Liver (tissue), 9 donors: ENCODE measurements around the gene POU2AF3. TPM values are rescaled to one million over a fixed set of nuclear protein-coding genes. Genes with fewer than 3 reads are reported as not detected.

Source experiments
- DNase-seq: peaks from one replicate; pipeline ENCODE4 v3.0.0-alpha.2; 2017; ENCODE audit warnings: low spot score
- H3K27ac ChIP-seq, 2 donors: one replicate each; pipeline ENCODE4 v1.7.0; 2013; ENCODE audit warnings: inconsistent platforms in 2 of 2, low read length in 2 of 2, control low read depth in 1 of 2, low read depth in 1 of 2, mild to moderate bottlenecking in 1 of 2
- H3K27me3 ChIP-seq, 4 donors: one replicate each; pipeline versions ENCODE4 v1.6.1 to v1.7.0; 2013; ENCODE audit warnings: low read length in 3 of 4, inconsistent platforms in 1 of 4, mild to moderate bottlenecking in 1 of 4, moderate library complexity in 1 of 4; ENCODE audit not compliant: control insufficient read depth in 4 of 4, insufficient read depth in 4 of 4
- H3K36me3 ChIP-seq, 4 donors: one replicate each; pipeline versions ENCODE4 v1.6.1 to v1.7.0; 2013; ENCODE audit warnings: low read length in 3 of 4, mild to moderate bottlenecking in 3 of 4, low read depth in 1 of 4, moderate library complexity in 1 of 4; ENCODE audit not compliant: control insufficient read depth in 4 of 4, insufficient read depth in 3 of 4
- H3K4me1 ChIP-seq, 4 donors: one replicate each; pipeline versions ENCODE4 v1.6.1 to v1.7.0; 2013; ENCODE audit warnings: low read length in 3 of 4, mild to moderate bottlenecking in 3 of 4, moderate library complexity in 1 of 4; ENCODE audit not compliant: control insufficient read depth in 4 of 4, insufficient read depth in 4 of 4
- H3K4me3 ChIP-seq, 3 donors: one replicate each; pipeline versions ENCODE4 v1.6.1 to v1.7.0; 2013; ENCODE audit warnings: low read length in 3 of 3, control low read depth in 1 of 3, low read depth in 1 of 3, mild to moderate bottlenecking in 1 of 3
- H3K9ac ChIP-seq, 2 donors: one replicate each; pipeline ENCODE4 v1.7.0; 2013; ENCODE audit warnings: low read length in 2 of 2, mild to moderate bottlenecking in 2 of 2, moderate library complexity in 2 of 2, control low read depth in 1 of 2, low read depth in 1 of 2
- H3K9me3 ChIP-seq, 4 donors: one replicate each; pipeline versions ENCODE4 v1.6.1 to v1.7.0; 2013; ENCODE audit warnings: low read length in 3 of 4; ENCODE audit not compliant: control insufficient read depth in 4 of 4
- ATF3 ChIP-seq: IDR thresholded peaks from 2 replicates; pipeline ENCODE4 v1.6.1; 2016; ENCODE audit warnings: antibody characterized with exemption
- CTCF ChIP-seq: fragments of 150-350 bp; IDR thresholded peaks from 2 replicates; pipeline ENCODE4 v1.5.1; 2017; ENCODE audit warnings: improper control_type of control experiment, low read depth, low read length; ENCODE audit not compliant: missing input control
- EGR1 ChIP-seq, 2 donors: IDR thresholded peaks; 2 replicates each; pipeline ENCODE4 v1.6.1; 2016 to 2018; ENCODE audit warnings: antibody characterized with exemption in 2 of 2, low read depth in 2 of 2
- FOXA1 ChIP-seq: IDR thresholded peaks from 2 replicates; pipeline ENCODE4 v1.6.1; 2016; ENCODE audit warnings: antibody characterized with exemption
- FOXA2 ChIP-seq: IDR thresholded peaks from 2 replicates; pipeline ENCODE4 v1.6.1; 2016; ENCODE audit warnings: antibody characterized with exemption
- GABPA ChIP-seq, 2 donors: IDR thresholded peaks in 1 of 2; conservative IDR thresholded peaks in 1 of 2; 2 replicates each; pipeline ENCODE4 v1.6.1; 2016; ENCODE audit warnings: antibody characterized with exemption in 2 of 2, mild to moderate bottlenecking in 1 of 2, moderate library complexity in 1 of 2
- HNF4A ChIP-seq, 2 donors: conservative IDR thresholded peaks; 2 replicates each; pipeline ENCODE4 v1.6.1; 2016; ENCODE audit warnings: antibody characterized with exemption in 2 of 2, mild to moderate bottlenecking in 2 of 2
- HNF4G ChIP-seq: IDR thresholded peaks from 2 replicates; pipeline ENCODE4 v1.6.1; 2016; ENCODE audit warnings: antibody characterized with exemption
- JUND ChIP-seq, 2 donors: IDR thresholded peaks; 2 replicates each; pipeline ENCODE4 v1.6.1; 2016; ENCODE audit warnings: antibody characterized with exemption in 2 of 2
- MAX ChIP-seq: IDR thresholded peaks from 2 replicates; pipeline ENCODE4 v1.6.1; 2016; ENCODE audit warnings: antibody characterized with exemption
- NR2F2 ChIP-seq: IDR thresholded peaks from 2 replicates; pipeline ENCODE4 v1.6.1; 2016; ENCODE audit warnings: antibody characterized with exemption
- RAD21 ChIP-seq, 2 donors: IDR thresholded peaks; 2 replicates each; pipeline ENCODE4 v1.6.1; 2016; ENCODE audit warnings: antibody characterized with exemption in 2 of 2, mild to moderate bottlenecking in 2 of 2
- REST ChIP-seq: IDR thresholded peaks from 2 replicates; pipeline ENCODE4 v1.6.1; 2016; ENCODE audit warnings: antibody characterized with exemption, mild to moderate bottlenecking
- RXRA ChIP-seq, 2 donors: IDR thresholded peaks; 2 replicates each; pipeline ENCODE4 v1.6.1; 2017 to 2018; ENCODE audit warnings: antibody characterized with exemption in 2 of 2, mild to moderate bottlenecking in 1 of 2
- SP1 ChIP-seq: IDR thresholded peaks from 2 replicates; pipeline ENCODE4 v1.6.1; 2018; ENCODE audit warnings: antibody characterized with exemption, mild to moderate bottlenecking
- TAF1 ChIP-seq: conservative IDR thresholded peaks from 2 replicates; pipeline ENCODE4 v1.6.1; 2016; ENCODE audit warnings: antibody characterized with exemption, mild to moderate bottlenecking
- YY1 ChIP-seq: IDR thresholded peaks from 2 replicates; pipeline ENCODE4 v1.6.1; 2016; ENCODE audit warnings: antibody characterized with exemption, mild to moderate bottlenecking
- ZBTB33 ChIP-seq: IDR thresholded peaks from 2 replicates; pipeline ENCODE4 v1.6.1; 2016; ENCODE audit warnings: antibody characterized with exemption
- WGBS: extraction: QIAGEN DNeasy Blood & Tissue Kit; methylation state at CpG from one replicate; pipeline ENCODE4 v1.1.7; 2013; 5-methylcytosine and 5-hydroxymethylcytosine counted together
- polyA plus RNA-seq, 2 donors: library from polyadenylated mRNA; stranded (reverse) in 1 of 2; unstranded in 1 of 2; fragments of 200-250 nt in 1 of 2; fragments of >200 nt in 1 of 2; fragmentation: Nextera tagmentation in 1 of 2; extraction: Ambion mirVana in 1 of 2; gene quantifications; one replicate each; pipeline versions ENCODE4 v1.2.1 to v1.2.3, GENCODE V29; 2013 to 2015
- total RNA-seq, 2 donors: library from RNA; depleted of rRNA; stranded (reverse); fragments of >200 nt; gene quantifications; one replicate each; pipeline ENCODE4 v1.2.3, GENCODE V29; 2014
- donor health status: healthy.
- donor health status: healthy.
- donor health status: healthy.
- donor health status: healthy.
- donor health status: healthy.

Gene POU2AF3
- total and polyA plus RNA-seq, 4 donors = 0.17 to 0.68 (median 0.49) TPM

GRCh38 chr11:111253630-111254029, 44.7 kb upstream of the POU2AF3 start:
- peaks cover 0 to 5% (median 0%) of the 10 kb centered on the region in 4 donors for H3K27me3 ChIP-seq
- no peaks in the 10 kb centered on the region for H3K9me3 ChIP-seq
- no peak overlapping the region for H3K4me3 ChIP-seq
- 75% methylated on average over 5 of the region's 5 CpGs for WGBS
- no peaks in the 10 kb centered on the region for H3K4me1 ChIP-seq
- no peak for TF ChIP-seq ZBTB33
- no peak for TF ChIP-seq GABPA (IDR thresholded peaks at IDR 0.05 in 1 of 2, conservative IDR thresholded peaks at IDR 0.05 in 1 of 2)
- TF ChIP-seq JUND (IDR thresholded peaks at IDR 0.05) = no peak
- no peak for TF ChIP-seq ATF3
- no peak for TF ChIP-seq RAD21 (IDR thresholded peaks at IDR 0.05)
- no peak for TF ChIP-seq MAX
- no peak for TF ChIP-seq REST
- no peak for TF ChIP-seq NR2F2
- TF ChIP-seq FOXA2 = no peak
- TF ChIP-seq TAF1 = no peak
- no peak for TF ChIP-seq HNF4A (conservative IDR thresholded peaks at IDR 0.05)
- TF ChIP-seq RXRA (IDR thresholded peaks at IDR 0.05) = no peak
- TF ChIP-seq HNF4G = no peak
- TF ChIP-seq FOXA1 = no peak
- TF ChIP-seq EGR1 (IDR thresholded peaks at IDR 0.05; ENCODE audit: low read depth in 2 of 2) = no peak
- no peak for TF ChIP-seq CTCF
- TF ChIP-seq YY1 = no peak
- no peak overlapping the region for H3K9ac ChIP-seq
- no peak overlapping the region for H3K27ac ChIP-seq
- no peak for DNase-seq
- H3K36me3 ChIP-seq = no peaks in the 10 kb centered on the region

- H3K27ac ChIP-seq = no peak overlapping the region
- WGBS = 91% methylated on average over 4 of the region's 4 CpGs
- no peaks in the 10 kb centered on the region for H3K4me1 ChIP-seq
- no peaks in the 10 kb centered on the region for H3K27me3 ChIP-seq
- H3K9me3 ChIP-seq = no peaks in the 10 kb centered on the region
- H3K4me3 ChIP-seq = no peak overlapping the region
- H3K36me3 ChIP-seq = no peaks in the 10 kb centered on the region
- no peak overlapping the region for H3K9ac ChIP-seq
- TF ChIP-seq GABPA (IDR thresholded peaks at IDR 0.05 in 1 of 2, conservative IDR thresholded peaks at IDR 0.05 in 1 of 2) (no peak), CTCF (no peak), TAF1 (no peak), JUND (IDR thresholded peaks at IDR 0.05) (no peak), ZBTB33 (no peak), ATF3 (no peak), FOXA1 (no peak), YY1 (no peak), FOXA2 (no peak), MAX (no peak), SP1 (no peak), RAD21 (IDR thresholded peaks at IDR 0.05) (no peak), NR2F2 (no peak), RXRA (IDR thresholded peaks at IDR 0.05) (no peak)
- no peak for DNase-seq
These were observed 40.3 kb upstream of the POU2AF3 start for GRCh38 chr11:111258046-111258445.
